ENCODE measurements around the gene SLC6A6. TPM values are rescaled to one million over a fixed set of nuclear protein-coding genes. Genes with fewer than 3 reads are reported as not detected.

SLC6A6 gene
- total RNA-seq, 4 donors from 2014 or later: 34.4 to 166 (median 55.2) TPM

- no peak for DNase-seq (ENCODE audit: low spot score in 2 of 2)
- WGBS, 2 donors: 43 to 47% methylated on average over 21 to 23 of the region's 23 CpGs
- intact Hi-C loops (cut with DNase I; ENCODE audit: low total_unique reads): no loop called here
- no peak for TF ChIP-seq CTCF (IDR thresholded peaks at IDR 0.05)
- no peak for TF ChIP-seq POLR2A (IDR thresholded peaks at IDR 0.05)
- no peak overlapping the region for H3K4me3 ChIP-seq (ENCODE audit: low read depth, poor library complexity, severe bottlenecking)
These were observed 51.7 kb downstream of the SLC6A6 start for GRCh38 chr3:14453876-14454638.

GRCh38 chr3:14454639-14455310 lies 52.4 kb downstream of the SLC6A6 start:
- no peak overlapping the region for H3K4me3 ChIP-seq (ENCODE audit: low read depth, poor library complexity, severe bottlenecking)
- TF ChIP-seq CTCF (IDR thresholded peaks at IDR 0.05) (no peak), POLR2A (IDR thresholded peaks at IDR 0.05) (no peak)
- WGBS, 2 donors: 63 to 68% methylated on average over 7 to 8 of the region's 8 CpGs
- no peak for DNase-seq (ENCODE audit: low spot score in 2 of 2)
- intact Hi-C loops (cut with DNase I; ENCODE audit: low total_unique reads): loop anchor here (5.0 kb wide), 1 partner anchor 187 kb away; no protein-coding TSS in a partner anchor

- no peak for DNase-seq (ENCODE audit: low spot score in 2 of 2)
- intact Hi-C loops (cut with DNase I; ENCODE audit: low total_unique reads): loop anchor here (5.0 kb wide), 1 partner anchor 188 kb away; no protein-coding TSS in a partner anchor
These were observed 53.3 kb downstream of the SLC6A6 start for GRCh38 chr3:14455571-14456317.

GRCh38 chr3:14456794-14457193 lies 54.4 kb downstream of the SLC6A6 start:
- intact Hi-C loops (cut with DNase I; ENCODE audit: low total_unique reads): loop anchor here (5.0 kb wide), 1 partner anchor 189 kb away; no protein-coding TSS in a partner anchor
- no peak overlapping the region for H3K4me3 ChIP-seq (ENCODE audit: low read depth, poor library complexity, severe bottlenecking)
- TF ChIP-seq CTCF (IDR thresholded peaks at IDR 0.05) (no peak), POLR2A (IDR thresholded peaks at IDR 0.05) (no peak)
- 92 to 93% methylated on average over 8 of the region's 8 CpGs for WGBS, 2 donors
- no peak for DNase-seq (ENCODE audit: low spot score in 2 of 2)

More at GRCh38 chr3:14455571-14456317, 53.3 kb downstream of the SLC6A6 start:
- TF ChIP-seq CTCF (IDR thresholded peaks at IDR 0.05) (no peak), POLR2A (IDR thresholded peaks at IDR 0.05) (no peak)
- 73 to 100% methylated on average over 3 to 6 of the region's 6 CpGs for WGBS, 2 donors
- H3K4me3 ChIP-seq (ENCODE audit: low read depth, poor library complexity, severe bottlenecking): no peak overlapping the region

- intact Hi-C loops (cut with DNase I; ENCODE audit: low total_unique reads): loop anchor here (5.0 kb wide), 1 partner anchor 190 kb away; no protein-coding TSS in a partner anchor
- 73 to 95% methylated on average over 5 of the region's 5 CpGs for WGBS, 2 donors
- no peak for DNase-seq (ENCODE audit: low spot score in 2 of 2)
- H3K4me3 ChIP-seq (ENCODE audit: low read depth, poor library complexity, severe bottlenecking): no peak overlapping the region
- TF ChIP-seq CTCF (IDR thresholded peaks at IDR 0.05): no peak
- no peak for TF ChIP-seq POLR2A (IDR thresholded peaks at IDR 0.05)
These were observed 55.1 kb downstream of the SLC6A6 start for GRCh38 chr3:14457481-14457880.

All from lower leg skin (tissue), 4 donors.